GM12801 (cell line): ENCODE measurements around the gene COPB1.

ENCODE experiments used
- TF ChIP-seq, protein P1 (sequence below): IDR thresholded peaks from one replicate; pipeline ENCODE4 v1.5.1; 2011; ENCODE audit warnings: control low read depth; ENCODE audit not compliant: insufficient read length; ENCODE audit errors: extremely low read depth

The COPB1 gene

DNA sequence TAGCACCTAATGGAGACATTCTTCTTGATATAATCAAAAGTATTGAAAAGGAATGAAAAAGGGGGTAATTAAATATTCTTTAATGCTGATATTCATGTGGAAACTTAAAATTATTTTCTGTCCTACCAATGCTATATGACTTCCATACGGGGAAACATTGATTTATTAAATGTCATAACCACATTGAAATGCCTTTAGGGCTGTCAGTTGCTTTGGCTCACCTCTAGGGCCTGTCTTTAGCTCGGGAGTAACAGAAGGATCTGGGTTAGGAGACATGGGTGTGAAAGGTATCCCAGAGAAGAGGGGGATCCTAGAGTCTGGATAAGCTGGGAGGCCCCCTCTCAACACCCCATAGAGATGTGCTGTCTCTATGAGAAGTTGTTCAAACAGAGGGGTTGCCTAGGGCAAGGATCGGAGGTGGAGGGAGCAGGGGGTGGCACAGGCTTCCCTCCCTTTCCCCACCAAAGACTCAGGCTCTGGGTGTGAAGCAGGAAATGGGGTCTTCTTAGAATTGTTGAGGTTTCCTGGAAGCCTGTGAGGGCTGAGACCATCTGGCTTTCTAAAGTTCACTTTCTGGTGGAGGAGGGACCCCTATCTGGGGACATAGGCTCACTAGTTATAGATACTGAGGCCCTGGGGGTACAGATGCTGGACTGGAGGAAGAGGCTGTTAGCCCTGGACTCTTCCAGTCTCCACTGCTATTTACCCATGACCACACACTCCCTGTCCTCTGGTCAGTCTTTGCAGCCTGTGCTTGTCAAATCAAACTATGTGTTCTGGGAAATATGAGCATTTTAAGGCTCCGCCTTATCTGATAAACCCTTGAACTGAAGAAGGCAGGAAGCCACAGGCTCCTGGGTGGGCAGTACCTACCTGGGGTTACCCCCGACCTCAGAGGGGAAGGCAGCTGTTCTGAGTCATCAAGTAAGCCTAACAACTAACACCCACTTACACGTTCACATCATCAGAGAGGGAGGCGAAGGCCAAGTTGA, 84.8 kb downstream of the COPB1 start:
- TF ChIP-seq, protein P1, sequence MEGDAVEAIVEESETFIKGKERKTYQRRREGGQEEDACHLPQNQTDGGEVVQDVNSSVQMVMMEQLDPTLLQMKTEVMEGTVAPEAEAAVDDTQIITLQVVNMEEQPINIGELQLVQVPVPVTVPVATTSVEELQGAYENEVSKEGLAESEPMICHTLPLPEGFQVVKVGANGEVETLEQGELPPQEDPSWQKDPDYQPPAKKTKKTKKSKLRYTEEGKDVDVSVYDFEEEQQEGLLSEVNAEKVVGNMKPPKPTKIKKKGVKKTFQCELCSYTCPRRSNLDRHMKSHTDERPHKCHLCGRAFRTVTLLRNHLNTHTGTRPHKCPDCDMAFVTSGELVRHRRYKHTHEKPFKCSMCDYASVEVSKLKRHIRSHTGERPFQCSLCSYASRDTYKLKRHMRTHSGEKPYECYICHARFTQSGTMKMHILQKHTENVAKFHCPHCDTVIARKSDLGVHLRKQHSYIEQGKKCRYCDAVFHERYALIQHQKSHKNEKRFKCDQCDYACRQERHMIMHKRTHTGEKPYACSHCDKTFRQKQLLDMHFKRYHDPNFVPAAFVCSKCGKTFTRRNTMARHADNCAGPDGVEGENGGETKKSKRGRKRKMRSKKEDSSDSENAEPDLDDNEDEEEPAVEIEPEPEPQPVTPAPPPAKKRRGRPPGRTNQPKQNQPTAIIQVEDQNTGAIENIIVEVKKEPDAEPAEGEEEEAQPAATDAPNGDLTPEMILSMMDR, result no peak

DNA sequence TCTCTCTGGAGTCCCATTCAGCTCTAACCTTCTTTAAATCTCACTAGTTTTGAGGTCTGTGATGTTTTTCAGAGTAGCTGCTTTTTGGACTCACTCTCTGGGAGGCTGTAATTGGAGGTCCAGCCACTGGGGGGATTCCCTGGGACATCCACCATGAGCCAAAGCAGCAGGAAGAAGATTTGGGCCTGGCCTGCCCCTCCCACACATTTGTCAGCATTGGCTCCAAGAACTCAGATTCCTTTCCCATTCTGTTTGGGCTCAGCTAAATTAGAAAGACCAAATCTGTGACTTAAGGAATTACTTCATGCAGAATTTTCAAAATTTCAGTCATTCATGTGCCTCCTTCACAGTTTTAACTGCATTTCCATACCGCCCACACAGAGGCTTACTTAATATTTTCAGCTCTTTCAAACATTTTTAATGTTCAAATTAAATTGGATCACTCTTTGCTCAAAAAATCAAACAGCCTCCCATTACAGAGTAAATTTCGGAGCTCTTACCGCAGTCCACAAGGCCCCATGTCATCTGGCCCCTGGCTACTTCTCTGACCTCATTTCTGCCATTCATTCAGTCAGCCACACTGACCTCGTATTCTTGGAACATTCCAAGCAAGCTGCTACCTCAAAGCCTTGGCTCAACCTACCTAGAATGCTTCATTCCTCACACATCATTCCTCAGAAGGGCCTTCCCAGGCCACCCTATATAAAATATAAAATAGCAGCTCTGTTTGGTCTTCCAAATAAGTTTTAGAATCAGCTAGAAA, 86.1 kb downstream of the COPB1 start:
- TF ChIP-seq, protein P1, result no peak

DNA sequence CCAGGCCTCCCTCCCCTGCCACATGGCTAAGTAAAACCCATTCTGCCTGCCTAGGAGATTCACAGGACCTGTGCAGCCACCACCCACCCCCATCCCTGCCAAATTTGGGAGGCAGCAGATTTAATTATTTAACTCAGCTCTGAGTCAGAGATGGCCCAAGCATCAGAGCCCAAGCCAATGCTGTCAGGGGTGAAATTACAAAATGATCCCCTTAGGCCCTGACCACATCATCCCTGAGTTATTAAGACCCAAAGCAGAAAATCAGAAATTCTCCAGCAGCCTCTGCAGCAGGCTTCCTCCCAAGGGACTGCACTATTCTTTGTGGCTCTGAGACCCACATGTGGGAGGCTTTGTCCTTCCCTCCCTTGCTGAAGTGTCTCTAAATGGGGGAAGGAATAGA, 87.8 kb downstream of the COPB1 start:
- TF ChIP-seq, protein P1, result no peak

DNA sequence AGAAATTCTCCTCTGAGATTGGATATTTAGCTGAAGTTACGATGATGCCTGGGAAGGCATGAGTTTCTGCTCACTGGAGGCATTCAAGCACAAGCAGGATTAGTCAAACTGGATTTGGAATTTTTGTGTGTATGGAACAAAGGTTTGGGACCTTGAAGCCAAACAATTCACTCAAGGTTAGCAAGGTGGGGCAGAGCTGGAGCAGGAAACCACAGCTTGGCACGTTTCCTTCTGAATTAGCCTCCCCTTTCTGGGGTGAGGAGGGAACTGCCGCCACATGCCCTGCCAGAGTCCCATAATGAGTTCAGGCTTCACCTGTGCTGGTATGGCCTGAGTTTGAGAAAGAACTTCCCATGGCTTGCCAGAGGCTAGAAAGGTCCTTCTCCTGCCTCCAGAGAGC, 89.7 kb downstream of the COPB1 start:
- TF ChIP-seq, protein P1, result no peak

DNA sequence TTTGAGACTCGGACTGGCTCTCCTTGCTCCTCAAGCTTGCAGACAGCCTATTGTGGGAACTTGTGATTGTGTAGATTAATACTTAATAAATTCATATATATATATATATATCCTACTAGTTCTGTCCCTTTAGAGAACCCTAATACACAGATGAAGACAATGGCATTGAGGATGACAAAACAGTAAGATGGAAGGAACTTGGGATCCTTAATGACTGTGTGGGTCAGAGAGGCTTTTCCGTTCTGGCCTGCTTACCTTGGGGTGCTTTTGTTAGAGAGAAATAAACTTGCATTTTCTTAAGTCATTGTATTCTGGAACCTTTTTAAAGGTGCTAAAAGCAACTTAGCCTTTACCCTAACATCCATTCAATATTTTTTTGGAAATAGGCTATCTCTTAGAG, 91.0 kb downstream of the COPB1 start:
- TF ChIP-seq, protein P1, result no peak
